ENCODE results near the gene CYP2A6.
A peak's percentile ranks its signal among the peaks of the same experiment; 100 is the strongest.
"Not testable (repeated sequence)": the region's sequence is repeated elsewhere in the genome, so short reads cannot be mapped to it uniquely, and the experiment has no call there.

Gene CYP2A6

DNA sequence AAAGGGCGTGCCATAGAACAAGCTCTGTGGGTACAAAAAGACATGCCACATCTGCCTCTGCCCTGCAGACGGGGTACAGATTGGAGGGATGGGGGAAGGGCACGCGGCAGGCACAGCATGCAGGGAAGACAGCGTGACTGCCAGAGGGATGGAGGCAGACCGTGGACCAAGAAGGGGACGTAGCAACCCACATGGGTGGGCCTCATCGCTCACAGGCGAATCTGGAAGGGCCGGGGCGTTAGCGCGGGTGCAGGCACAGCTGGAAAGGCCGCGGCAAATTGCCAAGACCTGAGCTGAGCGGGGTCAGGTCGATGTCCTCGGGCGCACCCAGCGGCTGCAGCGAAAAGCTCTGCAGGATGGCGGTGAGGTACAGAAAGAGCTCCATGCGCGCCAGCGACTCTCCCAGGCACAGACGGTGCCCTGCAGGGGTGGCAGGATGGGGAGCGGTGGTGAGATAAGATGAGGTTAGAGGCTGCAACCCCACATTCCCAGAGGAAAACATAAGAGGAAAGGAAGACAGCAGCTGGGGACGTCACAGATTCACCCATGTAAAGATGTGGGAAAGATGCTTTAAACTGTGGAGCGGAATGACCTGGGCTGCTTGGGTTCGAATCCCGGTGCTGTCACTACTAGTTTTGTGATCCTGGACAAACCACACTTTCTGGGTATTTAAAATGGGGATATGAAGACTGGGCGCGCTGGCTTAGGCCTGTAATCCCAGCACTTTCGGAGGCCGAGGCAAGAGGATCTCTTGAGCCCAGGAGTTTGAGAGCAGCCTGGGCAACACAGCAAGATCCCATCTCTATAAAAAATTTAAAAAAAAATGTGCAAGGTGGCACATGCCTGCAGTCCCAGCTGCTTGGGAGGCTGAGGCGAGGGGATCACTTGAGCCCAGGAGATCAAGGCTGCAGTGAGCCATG, 31.5 kb downstream of the CYP2A6 start:
- DNase-seq: not testable (repeated sequence)

DNA sequence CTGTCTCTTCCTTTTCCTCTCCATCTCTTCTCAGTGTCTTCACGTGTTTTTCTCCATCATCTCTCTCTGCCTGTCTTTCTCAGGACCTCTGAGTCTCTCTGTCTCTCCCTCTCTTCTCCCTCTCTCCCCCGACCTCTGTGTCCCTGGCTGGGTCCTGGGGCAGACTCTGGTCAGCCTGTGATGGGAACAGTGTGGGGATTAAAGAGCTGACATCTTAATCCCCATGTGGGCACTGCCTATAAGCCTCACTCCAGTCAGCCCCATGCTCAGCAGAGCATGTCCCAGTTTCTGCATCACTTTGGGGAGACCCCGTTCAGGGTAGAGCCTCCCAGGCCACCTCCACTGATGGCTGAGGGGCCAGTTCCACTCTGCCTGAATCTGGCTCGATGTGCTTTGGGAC, 35.0 kb downstream of the CYP2A6 start:
- DNase-seq: no peak

DNA sequence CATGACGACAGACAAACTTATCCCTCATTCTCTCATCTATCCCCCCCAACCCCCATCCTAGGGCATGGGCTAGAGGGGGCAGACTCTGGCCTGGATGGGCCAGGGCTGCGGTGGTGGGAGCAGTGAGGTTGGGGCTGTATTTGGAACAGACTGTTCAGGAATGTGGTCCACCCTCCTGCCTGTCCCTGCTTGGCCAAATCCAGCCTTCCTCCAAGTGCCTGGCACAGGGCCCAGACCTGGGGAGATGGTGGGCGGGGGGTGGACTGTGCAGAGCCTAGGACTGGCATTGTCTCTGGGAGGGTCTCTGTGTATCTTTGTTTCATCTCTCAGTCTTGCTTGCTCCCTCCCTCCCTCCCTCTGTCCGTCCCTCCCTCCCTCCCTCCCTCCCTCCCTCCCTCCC, 37.1 kb downstream of the CYP2A6 start:
- no peak for DNase-seq

DNA sequence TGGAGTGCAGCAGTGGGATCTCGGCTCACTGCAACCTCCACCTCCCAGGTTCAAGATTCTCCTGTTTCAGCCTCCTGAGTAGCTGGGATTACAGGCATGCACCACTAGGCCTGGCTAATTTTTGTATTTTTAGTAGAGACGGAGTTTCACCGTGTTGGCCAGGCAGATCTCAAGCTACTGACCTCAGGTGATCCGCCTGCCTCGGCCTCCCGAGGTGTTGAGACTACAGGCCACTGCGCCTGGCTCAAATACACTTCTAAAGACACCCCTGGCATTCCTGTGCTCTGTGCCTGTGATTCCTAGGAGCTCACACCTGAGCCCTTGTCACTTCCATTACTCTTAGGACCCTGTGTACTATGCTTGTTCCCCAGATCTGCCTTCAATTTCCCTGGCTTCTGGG, 37.7 kb downstream of the CYP2A6 start:
- not testable (repeated sequence) for DNase-seq

DNA sequence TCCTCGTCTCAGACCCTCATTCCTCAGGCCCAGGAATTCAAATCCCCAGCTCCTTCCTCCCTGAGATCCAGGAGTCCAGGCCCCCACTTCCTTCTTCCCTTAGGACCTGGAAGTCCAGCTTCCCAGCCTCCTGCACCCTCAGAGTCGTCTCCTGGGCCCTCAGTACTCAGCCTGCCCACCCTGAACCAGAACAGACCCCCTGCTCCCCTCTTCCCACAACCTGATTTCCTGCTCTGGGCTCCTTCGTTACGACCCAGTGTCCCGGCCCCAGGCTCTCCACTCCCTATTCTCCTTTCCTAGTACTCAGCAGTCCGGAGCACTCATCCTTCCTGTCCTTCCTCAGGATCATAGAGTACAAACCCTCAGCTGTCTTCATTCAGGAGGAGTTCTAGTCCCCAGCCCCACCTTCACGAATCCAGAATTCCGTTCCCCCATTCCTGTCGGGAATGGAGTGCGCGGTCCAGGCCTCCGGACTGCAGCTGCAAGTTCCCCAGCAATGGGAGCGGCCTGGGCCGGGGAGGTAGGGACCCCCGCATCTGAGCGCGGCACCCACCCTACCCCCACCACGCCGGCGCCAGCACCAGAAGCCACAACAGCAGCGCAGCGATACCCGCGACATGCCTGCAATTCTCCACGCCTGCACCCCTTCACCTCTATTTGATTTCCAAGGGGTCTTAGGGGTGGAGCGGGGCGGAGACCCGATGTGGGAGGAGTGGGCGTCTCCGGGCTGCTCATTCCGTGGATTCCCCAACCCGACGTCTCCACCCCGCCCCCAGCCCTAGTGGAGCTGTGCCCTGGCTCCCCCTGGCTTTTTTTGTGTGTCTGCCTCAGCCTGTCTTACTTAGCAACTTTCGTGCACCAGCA, 38.5 kb downstream of the CYP2A6 start:
- DNase-seq: no peak

DNA sequence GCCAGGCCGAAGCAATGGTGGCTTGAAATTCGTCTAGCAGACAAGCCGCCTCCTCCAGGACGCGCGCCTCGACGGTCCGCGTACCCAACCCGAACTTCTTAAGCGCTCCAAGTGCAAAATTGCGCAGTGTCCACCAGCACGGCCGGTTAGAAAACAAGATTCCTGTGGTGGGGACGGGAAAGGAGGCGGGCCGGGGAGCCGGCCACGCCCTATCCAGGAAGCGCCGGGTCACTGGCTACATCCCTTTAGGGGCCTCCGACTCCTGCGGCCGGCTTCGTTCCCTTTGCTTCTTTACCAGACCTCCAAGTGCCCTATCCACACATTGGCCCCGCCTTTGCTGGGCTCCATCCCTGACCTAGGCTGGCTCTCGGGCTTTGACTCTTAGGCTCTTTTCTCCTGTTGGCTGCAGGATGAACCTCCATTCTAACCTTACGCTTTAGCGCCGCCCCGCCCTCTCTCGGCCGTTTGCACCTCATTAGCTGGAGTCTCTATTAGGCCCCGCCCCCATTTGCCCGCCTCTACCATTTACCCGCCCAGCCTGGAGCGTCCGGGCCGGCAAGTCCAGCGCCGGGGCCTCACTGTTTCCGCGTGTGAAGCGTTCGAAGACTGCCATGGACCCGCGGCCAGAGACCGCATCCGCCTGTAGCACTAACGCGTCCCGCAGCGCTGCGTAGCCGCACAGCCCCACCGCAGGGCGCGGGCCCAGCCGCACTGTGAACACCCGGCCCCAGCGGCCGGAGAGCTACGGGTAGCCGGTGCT, 39.4 kb downstream of the CYP2A6 start:
- not testable (repeated sequence) for DNase-seq

DNA sequence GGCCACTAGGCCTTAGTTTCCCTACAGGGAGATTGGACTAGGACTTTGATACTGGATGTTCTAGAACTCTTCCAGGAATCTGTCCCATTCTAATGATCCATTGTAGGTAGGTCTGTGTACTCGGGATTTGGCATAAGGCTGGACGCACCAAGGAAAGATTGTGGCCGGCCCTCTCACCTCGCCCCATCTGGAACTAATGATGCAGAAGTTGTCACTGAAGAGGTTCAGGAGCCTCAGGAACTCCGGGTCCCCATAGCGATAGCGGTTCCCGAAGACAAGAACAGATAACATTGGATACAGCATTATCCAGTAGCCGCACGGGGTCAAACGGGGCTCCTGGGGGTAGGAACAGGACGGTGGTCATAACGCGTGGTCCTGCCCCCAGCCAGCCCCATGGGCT, 40.1 kb downstream of the CYP2A6 start:
- DNase-seq: no peak

DNA sequence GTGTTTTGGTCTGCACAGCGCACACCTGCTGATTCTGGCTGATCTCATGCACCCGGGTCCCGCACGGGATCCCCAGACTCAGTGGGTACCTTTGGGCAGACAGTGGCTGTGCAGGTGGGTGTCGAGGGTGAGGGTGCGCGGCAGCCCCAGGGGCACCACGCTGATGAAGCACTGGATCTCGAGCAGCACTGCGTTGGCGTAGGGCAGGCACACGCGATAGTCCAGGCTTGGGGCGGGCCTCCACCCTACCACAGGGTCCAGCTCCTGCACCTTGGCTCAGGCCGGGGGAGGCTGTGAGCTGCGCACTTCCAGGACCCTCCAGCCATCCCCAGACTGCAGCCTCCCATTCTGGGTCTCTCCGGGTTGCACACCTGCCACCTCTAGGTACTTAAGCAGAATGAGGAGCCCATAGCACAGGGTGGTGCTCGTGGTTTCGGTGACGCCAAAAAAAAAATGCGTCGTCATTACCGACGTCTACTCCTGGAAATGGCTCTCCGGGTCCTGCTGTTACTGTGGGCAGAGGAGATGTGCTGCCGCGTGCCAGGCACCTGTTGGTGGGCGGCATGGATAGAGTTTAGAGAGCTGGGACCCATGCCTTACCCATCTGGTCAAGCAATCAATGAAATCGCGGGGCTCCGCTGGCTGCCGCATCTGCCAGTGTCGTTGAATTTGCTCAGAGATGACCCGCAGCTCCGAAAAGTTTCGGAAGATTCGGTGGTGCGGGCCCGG, 40.7 kb downstream of the CYP2A6 start:
- no peak for DNase-seq

DNA sequence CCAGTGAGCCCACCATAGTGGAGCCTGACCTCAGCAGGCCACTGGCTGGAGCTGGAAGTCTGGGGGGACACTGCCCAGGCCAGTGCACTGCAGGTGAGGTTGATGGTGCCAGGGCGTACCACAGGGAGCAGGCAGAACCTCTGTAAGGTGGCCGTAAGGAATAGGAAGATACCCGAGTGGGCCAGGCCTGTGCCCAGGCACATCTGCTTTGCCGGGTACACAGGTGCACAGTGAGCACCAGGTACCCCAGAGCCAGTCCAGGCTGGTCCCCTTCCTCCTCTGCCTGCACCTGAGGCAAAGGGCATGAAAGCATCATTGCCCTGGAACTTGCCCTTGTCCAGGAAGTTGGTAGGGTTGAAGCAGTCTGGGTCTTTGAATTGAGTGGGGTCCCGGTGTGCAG, 41.8 kb downstream of the CYP2A6 start:
- DNase-seq: no peak

DNA sequence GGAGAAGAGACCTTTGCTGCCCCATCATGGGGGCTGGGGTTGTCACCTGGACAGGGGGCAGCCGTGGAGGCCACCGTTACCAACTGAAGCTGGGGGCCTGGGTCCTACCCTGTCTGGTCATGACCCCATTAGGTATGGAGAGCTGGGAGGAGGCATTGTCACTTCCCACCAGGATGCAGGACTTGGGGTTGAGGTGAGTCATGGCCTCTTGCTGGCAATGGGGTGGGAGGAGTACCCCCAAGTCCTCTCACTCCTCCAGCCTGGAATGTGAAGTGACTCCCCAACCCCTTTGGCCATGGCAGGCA, 42.3 kb downstream of the CYP2A6 start:
- DNase-seq: no peak

DNA sequence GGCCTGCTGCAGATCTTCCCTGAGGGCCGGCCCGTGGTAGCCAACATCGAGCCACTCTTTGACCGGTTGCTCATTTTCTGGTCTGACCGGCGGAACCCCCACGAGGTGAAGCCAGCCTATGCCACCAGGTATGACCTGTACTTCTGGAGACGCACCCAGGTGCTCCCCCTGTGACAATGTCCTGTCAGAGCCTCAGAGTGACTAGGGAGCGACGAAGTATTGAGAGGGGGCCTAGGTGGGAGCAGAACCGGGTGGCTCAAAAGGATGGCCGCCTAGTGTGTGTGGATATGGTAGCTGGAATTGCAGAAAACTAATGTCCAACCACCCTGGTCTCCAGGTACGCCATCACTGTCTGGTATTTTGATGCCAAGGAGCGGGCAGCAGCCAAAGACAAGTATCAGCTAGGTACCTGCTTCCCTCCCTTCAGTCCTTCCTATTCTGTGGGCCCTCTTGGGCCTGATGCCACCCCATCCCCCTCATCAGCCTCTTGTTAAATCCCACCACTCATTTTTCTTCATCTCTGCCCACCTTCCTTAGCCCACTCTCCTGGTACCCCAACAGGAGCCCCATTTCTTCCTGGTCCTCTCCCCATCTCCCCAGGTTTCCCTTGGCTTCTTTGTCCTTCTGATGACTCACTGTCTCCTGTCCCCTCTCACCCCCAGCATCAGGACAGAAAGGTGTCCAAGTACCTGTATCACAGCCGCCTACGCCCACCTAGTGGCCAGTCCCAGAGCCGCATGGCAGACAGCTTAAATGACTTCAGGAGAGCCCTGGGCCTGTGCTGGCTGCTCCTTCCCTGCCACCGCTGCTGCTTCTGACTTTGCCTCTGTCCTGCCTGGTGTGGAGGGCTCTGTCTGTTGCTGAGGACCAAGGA, 42.9 kb downstream of the CYP2A6 start:
- DNase-seq: no peak

DNA sequence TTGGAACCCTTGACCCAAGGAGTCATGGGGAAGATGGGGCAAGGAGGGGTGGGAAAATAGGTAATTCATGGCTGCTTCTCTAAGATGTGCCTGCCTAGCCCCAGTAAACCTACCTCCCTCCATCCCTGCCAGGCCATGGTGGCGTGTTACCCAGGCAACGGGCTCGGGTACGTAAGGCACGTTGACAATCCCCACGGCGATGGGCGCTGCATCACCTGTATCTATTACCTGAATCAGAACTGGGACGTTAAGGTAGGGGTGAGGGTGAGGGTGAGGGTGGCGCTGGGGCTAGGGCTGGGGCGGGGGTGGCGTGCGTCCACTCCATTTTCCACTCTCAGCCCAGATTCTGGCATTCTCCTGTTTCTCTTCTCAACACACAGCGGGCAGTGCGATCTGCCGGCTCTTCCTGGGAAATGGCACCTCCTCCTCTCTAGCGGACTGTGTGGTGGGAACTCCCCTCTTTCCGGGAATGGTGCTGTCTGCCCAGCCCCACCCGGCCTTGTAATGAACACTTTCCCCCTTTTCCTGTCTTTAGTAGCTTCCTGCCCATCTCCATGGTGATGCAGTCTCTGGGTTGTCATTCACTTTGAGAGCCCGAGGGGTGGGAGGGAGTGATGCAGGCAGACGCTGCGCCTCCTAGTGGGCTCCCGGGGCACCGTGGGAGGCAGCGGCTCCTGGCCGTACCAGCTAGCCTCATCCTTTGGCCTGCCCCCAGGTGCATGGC, 43.7 kb downstream of the CYP2A6 start:
- peak in 1 of 2 experiments; percentile 21 for DNase-seq

DNA sequence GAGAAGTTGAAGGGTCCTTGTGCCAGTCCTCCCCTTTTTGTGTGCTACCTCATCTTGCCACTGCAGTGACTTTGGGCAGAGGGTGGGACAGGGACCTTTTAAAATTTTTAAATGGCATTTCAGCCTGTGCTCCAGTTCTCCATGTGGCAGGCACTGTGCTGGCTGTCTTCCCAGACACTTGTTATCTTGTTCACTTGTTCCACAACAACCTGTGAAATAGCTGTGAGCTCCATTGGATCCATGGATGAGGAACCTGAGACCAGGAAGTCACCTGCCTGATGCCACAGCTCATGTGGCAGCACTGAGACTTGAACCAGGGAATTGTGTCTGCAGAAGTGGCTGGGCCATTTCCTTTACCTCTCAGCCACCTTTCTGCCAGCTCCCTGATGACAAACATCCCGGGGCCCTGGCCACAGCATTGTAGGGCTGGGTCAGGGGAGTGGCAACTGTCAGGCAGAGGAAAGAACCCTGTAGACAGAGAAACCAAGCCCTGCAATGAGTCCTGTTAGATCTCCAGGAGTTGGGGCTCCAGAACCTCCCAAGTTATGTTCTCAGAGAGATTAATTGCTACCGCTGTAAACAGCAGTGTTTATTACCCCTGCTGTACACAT, 44.9 kb downstream of the CYP2A6 start:
- no peak for DNase-seq

DNA sequence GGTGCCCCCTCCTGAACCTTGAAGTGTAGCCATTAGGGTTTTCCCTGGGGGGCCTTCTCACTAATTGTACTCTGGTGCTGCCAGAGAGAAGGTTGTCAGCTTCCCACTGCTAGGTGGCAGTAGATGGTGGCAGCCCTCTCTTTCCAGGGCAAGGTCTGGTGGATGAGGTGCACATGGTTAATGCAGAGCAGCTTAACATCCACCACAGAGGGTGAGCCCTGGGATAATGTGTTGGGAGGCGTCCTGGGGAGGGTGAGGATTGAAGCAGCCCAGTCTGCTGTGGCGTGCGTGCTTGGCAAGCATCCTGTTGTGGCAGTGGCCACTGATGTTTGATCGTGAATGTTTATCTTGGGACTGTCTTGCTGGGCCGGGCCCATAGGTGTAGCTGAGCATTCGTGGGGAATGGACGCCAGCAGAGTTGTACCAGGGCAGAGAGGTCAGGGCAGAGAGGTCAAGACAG, 45.4 kb downstream of the CYP2A6 start:
- DNase-seq: no peak

DNA sequence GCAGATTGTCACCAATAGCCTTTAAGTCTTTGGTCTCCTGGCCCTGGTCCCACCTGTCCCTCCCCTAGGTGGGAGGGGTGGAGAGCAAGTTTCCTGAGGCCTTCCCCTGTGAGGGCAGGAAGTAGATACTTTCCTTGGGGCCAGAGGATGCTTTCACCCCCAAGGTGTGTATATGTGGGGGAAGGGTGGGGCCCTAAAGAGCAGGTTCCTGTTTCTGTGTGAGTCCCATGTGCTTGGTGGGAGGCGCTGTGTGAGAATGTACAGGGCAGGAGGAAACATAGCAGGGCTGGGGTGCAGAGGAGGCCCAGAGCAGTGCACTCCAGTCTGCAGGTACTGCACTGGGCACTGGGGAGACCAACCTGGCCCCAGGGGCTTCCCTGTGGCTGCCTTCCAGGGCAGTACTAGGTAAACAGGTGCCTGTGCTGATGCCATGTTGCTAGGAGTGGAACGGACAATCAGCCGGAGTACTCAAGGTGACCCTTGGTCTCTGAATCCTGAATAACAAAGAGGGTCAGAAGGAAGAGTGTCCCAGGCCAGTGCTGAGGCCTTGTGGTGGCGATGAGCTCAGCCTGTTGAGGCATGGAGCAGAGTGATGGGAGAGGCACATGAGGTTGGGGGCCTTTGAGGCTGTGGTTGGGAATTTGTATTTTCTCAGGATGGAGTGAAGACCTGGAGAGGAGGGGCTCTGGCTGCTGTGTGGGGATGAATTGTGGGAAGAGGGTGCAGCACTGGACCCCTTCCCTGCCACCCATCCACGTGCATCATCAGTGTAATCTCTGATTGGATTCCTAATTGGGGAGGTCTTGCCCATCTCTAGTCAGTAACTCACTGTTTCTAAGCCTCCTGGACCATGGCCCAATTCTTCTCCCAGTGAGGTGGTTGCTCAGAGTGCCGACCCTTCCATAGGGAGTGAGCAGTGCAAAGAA, 46.1 kb downstream of the CYP2A6 start:
- DNase-seq: no peak

DNA sequence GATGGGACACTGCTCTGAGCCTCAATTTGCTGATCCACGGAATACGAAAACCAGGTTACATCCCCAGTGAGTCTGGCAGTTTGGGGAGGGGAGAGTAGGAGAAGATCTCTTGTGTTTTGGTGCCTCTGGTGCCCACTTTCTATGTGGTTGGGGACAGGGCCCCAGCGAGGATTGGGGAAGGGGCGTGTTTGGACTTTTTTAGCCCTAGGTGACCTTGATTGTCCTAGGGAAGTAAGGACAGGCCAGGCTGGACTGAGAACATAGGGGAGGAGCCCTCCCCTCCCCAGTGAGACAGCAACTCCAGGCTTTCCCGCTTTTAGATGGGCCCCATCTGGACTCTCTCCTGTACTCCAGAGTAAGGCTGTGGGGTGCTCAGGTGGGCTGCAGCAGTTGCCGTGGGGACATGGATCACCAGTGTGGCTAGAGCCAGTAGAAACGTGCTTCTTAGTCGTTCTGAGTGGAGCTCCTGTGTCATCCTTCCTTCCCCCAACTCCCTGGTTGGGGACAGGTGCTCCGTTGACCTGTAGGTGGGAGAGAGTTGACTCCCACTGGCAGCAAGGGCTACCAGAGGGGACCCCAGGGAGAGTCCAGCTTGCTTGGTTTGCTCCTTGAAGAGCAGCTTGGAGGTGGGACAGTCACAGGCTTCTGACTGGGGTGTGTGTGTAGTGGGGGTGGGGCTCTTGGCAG, 46.9 kb downstream of the CYP2A6 start:
- no peak for DNase-seq

DNA sequence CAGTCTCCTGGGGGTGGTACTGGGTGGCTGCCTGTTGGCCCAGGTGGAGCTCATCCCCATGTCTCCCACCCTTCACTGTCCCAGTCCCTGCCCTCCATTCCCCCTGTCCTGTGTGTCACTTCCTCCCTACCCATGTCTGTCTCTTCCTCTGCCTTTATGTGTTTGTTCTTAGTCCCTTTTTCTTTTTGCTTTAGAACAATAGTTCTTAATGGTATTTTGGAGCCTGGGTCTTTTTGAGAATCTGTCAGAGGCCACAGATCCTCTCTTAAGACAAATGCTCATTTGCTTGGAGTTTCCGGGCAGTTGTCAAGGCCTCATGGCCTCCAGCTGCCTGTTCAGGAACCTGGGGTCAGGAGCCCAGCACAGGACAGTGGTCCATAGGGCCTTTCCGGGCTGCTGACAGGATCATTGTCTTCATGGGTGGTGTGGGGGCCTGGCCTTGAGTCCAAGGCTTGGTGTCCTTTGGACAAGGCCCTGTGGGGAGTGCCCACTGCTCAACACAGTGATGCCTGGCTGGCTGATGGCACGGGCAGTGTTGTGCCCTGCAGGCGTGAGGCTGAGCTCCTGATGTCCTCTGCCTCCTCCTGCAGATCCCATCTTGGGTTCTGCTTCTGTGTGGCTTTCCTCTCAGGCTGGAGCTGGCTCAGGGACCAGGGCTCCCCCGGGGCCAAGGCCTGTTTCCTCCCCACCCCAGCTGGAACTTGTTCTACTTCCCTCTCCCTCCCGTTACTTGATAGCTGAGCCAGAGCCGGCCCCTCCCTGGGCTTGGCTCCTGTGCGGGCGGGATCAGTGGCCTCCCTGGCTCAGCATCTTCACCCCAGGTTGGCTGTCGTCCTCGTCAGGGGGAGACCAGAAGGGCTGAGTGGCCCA, 47.7 kb downstream of the CYP2A6 start:
- DNase-seq: peak in 1 of 2 experiments; percentile 22
